ENCODE measurements around the gene VTN. TPM values are rescaled to one million over a fixed set of nuclear protein-coding genes. Genes with fewer than 3 reads are reported as not detected.

VTN gene
- total RNA-seq, 1 experiment from 2014 or later, result 0.32 TPM

DNA sequence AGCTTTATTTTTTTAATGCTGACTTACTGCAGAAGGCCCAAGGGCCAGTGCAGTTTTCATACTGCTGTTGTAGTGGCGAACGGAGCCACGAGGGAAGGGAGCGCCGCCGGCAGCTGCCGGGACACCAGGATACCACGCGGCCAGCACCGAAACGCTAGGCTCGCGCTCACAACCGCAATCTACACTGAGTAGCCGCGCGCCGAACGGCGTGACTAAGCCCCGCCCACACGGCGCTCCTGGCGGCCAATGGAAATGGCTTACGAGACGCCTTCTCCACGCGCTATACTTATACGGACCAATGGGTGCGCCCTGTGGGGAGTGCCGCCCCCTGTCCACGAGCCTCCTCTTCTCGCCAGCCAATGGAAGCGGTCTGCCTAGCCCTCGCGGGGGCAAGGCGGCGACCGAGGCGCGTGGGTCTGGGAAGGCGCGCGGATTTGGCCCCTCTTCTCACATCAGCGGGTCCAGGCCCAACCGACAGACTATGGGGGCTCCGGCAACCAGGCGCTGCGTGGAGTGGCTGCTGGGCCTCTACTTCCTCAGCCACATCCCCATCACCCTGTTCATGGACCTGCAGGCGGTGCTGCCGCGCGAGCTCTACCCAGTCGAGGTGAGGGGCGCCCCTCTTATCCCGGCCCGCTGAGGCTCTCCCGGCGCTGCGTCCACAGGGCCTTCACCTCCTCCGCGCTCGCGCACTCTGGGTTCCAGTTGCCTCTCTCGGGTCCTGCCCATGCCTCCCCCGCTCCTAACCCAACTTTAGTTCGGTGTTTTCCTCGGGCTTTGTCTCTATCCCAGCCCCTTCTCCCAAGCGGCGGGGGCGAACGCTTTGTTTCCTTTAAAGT is 51.1 kb downstream of the VTN start, which contains the start of gene TMEM97:
TMEM97 (plus strand) TSS at position 442 of the 839 bp plus-strand sequence; CDS start at position 482, 40 bp downstream.
- peak; percentile 97 for DNase-seq (ENCODE audit: low read depth, low spot score)
- in situ Hi-C loops (cut with HindIII; ENCODE audit: low pct_unique_long_range_greater_than_20kb, low sequenced_read_pairs), result no loop called here

DNA sequence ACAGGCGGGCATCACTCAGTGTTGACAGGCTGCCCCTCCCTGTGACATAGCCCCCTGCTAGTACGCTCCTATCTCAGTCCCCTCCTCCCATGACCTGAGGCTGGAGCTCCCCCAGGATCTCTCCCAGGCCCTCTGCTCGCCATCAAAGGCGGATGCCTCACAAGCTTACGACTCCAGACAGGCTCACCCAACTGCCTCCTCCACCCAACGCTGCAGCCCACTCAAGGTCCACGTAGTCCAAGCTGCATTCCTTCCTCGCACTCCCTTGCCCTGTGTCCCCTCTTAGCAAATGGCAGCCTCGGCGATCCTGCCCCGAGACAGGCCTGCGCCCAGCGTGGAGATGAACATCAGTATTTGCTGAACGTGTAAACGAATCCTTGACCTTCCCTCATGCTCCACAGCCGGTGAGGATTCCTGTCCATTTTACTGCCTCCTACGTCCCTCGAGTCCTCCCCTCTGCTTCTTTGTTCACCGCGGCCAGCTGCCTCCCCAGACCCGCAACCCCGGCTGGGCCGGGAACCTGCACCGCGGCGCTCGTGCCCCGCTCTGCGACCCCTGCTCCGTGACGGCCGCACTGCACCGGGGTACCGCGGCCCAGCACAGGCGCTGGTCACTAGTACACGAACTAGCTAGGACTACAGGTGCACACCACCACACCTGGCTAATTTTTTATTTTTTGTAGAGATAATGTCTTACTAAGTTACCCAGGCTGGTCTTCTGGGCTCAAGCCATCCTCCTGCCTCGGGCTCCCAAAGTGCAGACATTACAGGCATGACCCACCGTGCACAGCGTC is 51.9 kb downstream of the VTN start:
- in situ Hi-C loops (cut with HindIII; ENCODE audit: low pct_unique_long_range_greater_than_20kb, low sequenced_read_pairs), result no loop called here
- DNase-seq (ENCODE audit: low read depth, low spot score), result no peak

Other genes with a start within 250 kb of the VTN start
- gene TMEM97, start 51.1 kb downstream of the VTN start, total RNA-seq (2014; rRNA removed; shearing (Covaris generic)), result 44.3 and 46.4 TPM in 2 replicates
- gene IFT20, start 34.8 kb downstream of the VTN start, total RNA-seq (2014; rRNA removed; shearing (Covaris generic)), result 30.7 and 38.9 TPM in 2 replicates
- 24.5 and 27.6 TPM in 2 replicates for gene TNFAIP1, start 34.5 kb downstream of the VTN start, total RNA-seq (2014; rRNA removed; shearing (Covaris generic))
- gene POLDIP2, start 12.8 kb downstream of the VTN start, total RNA-seq (2014; rRNA removed; shearing (Covaris generic)), result 135 and 143 TPM in 2 replicates
- not detected in 2 replicates for gene SEBOX, start 5.1 kb downstream of the VTN start, total RNA-seq (2014; rRNA removed; shearing (Covaris generic))
- gene SARM1, start 1.4 kb upstream of the VTN start, total RNA-seq (2014; rRNA removed; shearing (Covaris generic)), result 4.1 and 5.1 TPM in 2 replicates
- 17.3 and 18.0 TPM in 2 replicates for gene SLC46A1, start 35.9 kb upstream of the VTN start, total RNA-seq (2014; rRNA removed; shearing (Covaris generic))
- gene SLC13A2, start 103.3 kb upstream of the VTN start, total RNA-seq (2014; rRNA removed; shearing (Covaris generic)), result not detected in 2 replicates
- gene FOXN1, start 136.0 kb upstream of the VTN start, total RNA-seq (2014; rRNA removed; shearing (Covaris generic)), result not detected in 2 replicates
- gene UNC119, start 182.3 kb upstream of the VTN start, total RNA-seq (2014; rRNA removed; shearing (Covaris generic)), result 38.8 and 45.0 TPM in 2 replicates
- 45.4 and 46.6 TPM in 2 replicates for gene PIGS, start 201.2 kb upstream of the VTN start, total RNA-seq (2014; rRNA removed; shearing (Covaris generic))
- gene ALDOC, start 206.6 kb upstream of the VTN start, total RNA-seq (2014; rRNA removed; shearing (Covaris generic)), result 22.5 and 24.2 TPM in 2 replicates
- 33.5 and 44.0 TPM in 2 replicates for gene SPAG5, start 228.7 kb upstream of the VTN start, total RNA-seq (2014; rRNA removed; shearing (Covaris generic))
- gene RSKR, start 243.9 kb upstream of the VTN start, total RNA-seq (2014; rRNA removed; shearing (Covaris generic)), result 3.4 and 4.8 TPM in 2 replicates